ENCODE results near the gene TUT1. TPM values are rescaled to one million over a fixed set of nuclear protein-coding genes. Genes with fewer than 3 reads are reported as not detected.
"Not testable (repeated sequence)": the region's sequence is repeated elsewhere in the genome, so short reads cannot be mapped to it uniquely, and the experiment has no call there.

The TUT1 gene
- total RNA-seq, 1 experiment from 2014 or later = 40.0 TPM

GRCh38 chr11:62566247-62566646, 25.1 kb downstream of the TUT1 start (continued):
- TF ChIP-seq ZNF423 (CRISPR knock-in tag; IDR thresholded peaks at IDR 0.05) (no peak), IRF1 (CRISPR knock-in tag; IDR thresholded peaks at IDR 0.05) (no peak)

- DNase-seq (ENCODE audit: low spot score) = no peak
- ChIA-PET CTCF (interaction anchor here (1.3 to 2.6 kb wide), 3 partner anchors 22 to 141 kb away, joined by 4 to 11 read pairs (median 8); no protein-coding TSS in a partner anchor), POLR2A (no interaction called here)
- Mint-ChIP-seq H3K9me3 (no peaks in the 10 kb centered on the region), H3K4me3 (no peak overlapping the region), H3K27ac (0 out of 2 replicates have a peak overlapping the region, but pooled peaks have one; percentile 21), H3K4me1 (peaks cover 42% of the 10 kb centered on the region), H3K27me3 (ENCODE audit: low read depth) (no peaks in the 10 kb centered on the region), H3K36me3 (peaks cover 74% of the 10 kb centered on the region)
- TF ChIP-seq ATF1 (CRISPR knock-in tag; IDR thresholded peaks at IDR 0.05) (no peak), NFE2L1 (CRISPR knock-in tag; IDR thresholded peaks at IDR 0.05) (no peak), SOX15 (CRISPR knock-in tag; IDR thresholded peaks at IDR 0.05) (no peak), E2F5 (CRISPR knock-in tag; IDR thresholded peaks at IDR 0.05) (no peak), NR3C1 (CRISPR knock-in tag; conservative IDR thresholded peaks at IDR 0.05; ENCODE audit: low read depth) (no peak), ZNF512 (CRISPR knock-in tag; IDR thresholded peaks at IDR 0.05; ENCODE audit: borderline replicate concordance) (no peak)
- ATAC-seq = no peak
These were observed 26.1 kb downstream of the TUT1 start for GRCh38 chr11:62565100-62565802.

- peak overlapping the region; percentile 93 for H3K27ac Mint-ChIP-seq
- H3K4me1 Mint-ChIP-seq = peaks cover 66% of the 10 kb centered on the region
- ATAC-seq; H3K27me3 Mint-ChIP-seq (ENCODE audit: low read depth); H3K9me3 Mint-ChIP-seq; DNase-seq (ENCODE audit: low spot score): not testable (repeated sequence)
- TF ChIP-seq FOXK1 (CRISPR knock-in tag; IDR thresholded peaks at IDR 0.05) (peak; percentile 86), SP1 (CRISPR knock-in tag; conservative IDR thresholded peaks at IDR 0.05) (0 out of 2 replicates have a peak, but pooled peaks have one; percentile 16)
- peaks cover 70% of the 10 kb centered on the region for H3K36me3 Mint-ChIP-seq
- ChIA-PET POLR2A (interaction anchor here (0.7 to 3.3 kb wide), 8 partner anchors 9 to 170 kb away, joined by 3 to 13 read pairs (median 4); partner anchors contain the start of genes C11orf98, CSKMT and EEF1G), CTCF (interaction anchor here (0.6 to 11.8 kb wide), 11 partner anchors 9 to 166 kb away, joined by 3 to 311 read pairs (median 12); partner anchors contain the start of genes AHNAK, INTS5 and TUT1)
- H3K4me3 Mint-ChIP-seq = peak overlapping the region; percentile 49
These were observed 29.6 kb downstream of the TUT1 start for GRCh38 chr11:62561677-62562230.

GRCh38 chr11:62560566-62561103, 30.7 kb downstream of the TUT1 start:
- peak overlapping the region; percentile 96 for H3K27ac Mint-ChIP-seq
- ATAC-seq = peak; percentile 79
- peak; percentile 96 for DNase-seq (ENCODE audit: low spot score)
- no peaks in the 10 kb centered on the region for H3K27me3 Mint-ChIP-seq (ENCODE audit: low read depth)
- H3K4me1 Mint-ChIP-seq = peaks cover 73% of the 10 kb centered on the region
- ChIA-PET POLR2A (interaction anchor here (0.9 to 3.3 kb wide), 11 partner anchors 9 to 136 kb away, joined by 3 to 14 read pairs (median 4); partner anchors contain the start of genes AHNAK, B3GAT3, C11orf98 and CSKMT), CTCF (interaction anchor here (0.5 to 11.8 kb wide), 45 partner anchors 9 to 212 kb away, joined by 3 to 311 read pairs (median 4); partner anchors contain the start of genes AHNAK, B3GAT3, EEF1G and HNRNPUL2)
- H3K4me3 Mint-ChIP-seq = peak overlapping the region; percentile 49
- H3K36me3 Mint-ChIP-seq = peaks cover 59% of the 10 kb centered on the region
- H3K9me3 Mint-ChIP-seq = no peaks in the 10 kb centered on the region
- TF ChIP-seq ZNF671 (CRISPR knock-in tag; IDR thresholded peaks at IDR 0.05) = 0 out of 2 replicates have a peak, but pooled peaks have one; percentile 52
- TF ChIP-seq PRRX2 (CRISPR knock-in tag; IDR thresholded peaks at IDR 0.05) = no peak
- TF ChIP-seq E2F1 (CRISPR knock-in tag; IDR thresholded peaks at IDR 0.05) = no peak
- 0 out of 2 replicates have a peak, but pooled peaks have one; percentile 13 for TF ChIP-seq NFATC4 (CRISPR knock-in tag; IDR thresholded peaks at IDR 0.05)
- peak; percentile 63; the same call in 1 of the 2 replicates for TF ChIP-seq TEAD1 (CRISPR knock-in tag; IDR thresholded peaks at IDR 0.05)
- no peak for TF ChIP-seq AR (CRISPR knock-in tag; IDR thresholded peaks at IDR 0.05)
- TF ChIP-seq CTCF (IDR thresholded peaks at IDR 0.05) = peak; percentile 61; the same call in 1 of the 2 replicates
- TF ChIP-seq JAZF1 (CRISPR knock-in tag; IDR thresholded peaks at IDR 0.05) = no peak
- peak; percentile 66; the same call in 1 of the 2 replicates for TF ChIP-seq ETV6 (CRISPR knock-in tag; IDR thresholded peaks at IDR 0.05)
